ENCODE measurements around the gene ZNF454. TPM values are rescaled to one million over a fixed set of nuclear protein-coding genes. Genes with fewer than 3 reads are reported as not detected.

Gene ZNF454
- total RNA-seq, 4 donors from 2014 or later, result 1.4 to 9.9 (median 2.1) TPM; not detected in 1

DNA sequence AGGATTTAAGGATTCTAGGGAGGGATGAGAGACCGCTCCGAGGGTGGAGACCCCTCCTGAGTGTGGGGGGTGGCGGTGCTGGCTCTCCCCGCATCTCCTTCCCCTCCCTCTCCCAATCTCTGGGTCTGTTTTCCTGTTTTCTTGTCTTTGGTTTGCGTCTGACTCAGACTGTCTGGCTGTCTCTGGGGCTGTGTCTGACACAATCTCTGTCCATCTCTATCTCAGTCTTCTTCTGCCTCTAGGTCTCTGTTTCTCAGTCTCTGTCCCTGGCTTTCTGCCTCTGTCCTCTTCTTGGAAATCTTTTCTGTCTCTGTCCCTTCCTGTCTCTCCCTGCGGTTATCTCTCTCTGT is 54.3 kb downstream of the ZNF454 start:
- Histone ChIP-seq H3K4me1 (no peaks in the 10 kb centered on the region), H3K4me3 (no peak overlapping the region), H3K27me3 (no peaks in the 10 kb centered on the region), H3K36me3 (no peaks in the 10 kb centered on the region), H3K9me3 (peaks cover 0 to 12% (median 1%) of the 10 kb centered on the region in 4 donors), H3K27ac (no peak overlapping the region)
- TF ChIP-seq, protein P1, sequence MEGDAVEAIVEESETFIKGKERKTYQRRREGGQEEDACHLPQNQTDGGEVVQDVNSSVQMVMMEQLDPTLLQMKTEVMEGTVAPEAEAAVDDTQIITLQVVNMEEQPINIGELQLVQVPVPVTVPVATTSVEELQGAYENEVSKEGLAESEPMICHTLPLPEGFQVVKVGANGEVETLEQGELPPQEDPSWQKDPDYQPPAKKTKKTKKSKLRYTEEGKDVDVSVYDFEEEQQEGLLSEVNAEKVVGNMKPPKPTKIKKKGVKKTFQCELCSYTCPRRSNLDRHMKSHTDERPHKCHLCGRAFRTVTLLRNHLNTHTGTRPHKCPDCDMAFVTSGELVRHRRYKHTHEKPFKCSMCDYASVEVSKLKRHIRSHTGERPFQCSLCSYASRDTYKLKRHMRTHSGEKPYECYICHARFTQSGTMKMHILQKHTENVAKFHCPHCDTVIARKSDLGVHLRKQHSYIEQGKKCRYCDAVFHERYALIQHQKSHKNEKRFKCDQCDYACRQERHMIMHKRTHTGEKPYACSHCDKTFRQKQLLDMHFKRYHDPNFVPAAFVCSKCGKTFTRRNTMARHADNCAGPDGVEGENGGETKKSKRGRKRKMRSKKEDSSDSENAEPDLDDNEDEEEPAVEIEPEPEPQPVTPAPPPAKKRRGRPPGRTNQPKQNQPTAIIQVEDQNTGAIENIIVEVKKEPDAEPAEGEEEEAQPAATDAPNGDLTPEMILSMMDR (IDR thresholded peaks at IDR 0.05), result no peak
- no peak for TF ChIP-seq POLR2A (IDR thresholded peaks at IDR 0.05)
- no peak for DNase-seq

DNA sequence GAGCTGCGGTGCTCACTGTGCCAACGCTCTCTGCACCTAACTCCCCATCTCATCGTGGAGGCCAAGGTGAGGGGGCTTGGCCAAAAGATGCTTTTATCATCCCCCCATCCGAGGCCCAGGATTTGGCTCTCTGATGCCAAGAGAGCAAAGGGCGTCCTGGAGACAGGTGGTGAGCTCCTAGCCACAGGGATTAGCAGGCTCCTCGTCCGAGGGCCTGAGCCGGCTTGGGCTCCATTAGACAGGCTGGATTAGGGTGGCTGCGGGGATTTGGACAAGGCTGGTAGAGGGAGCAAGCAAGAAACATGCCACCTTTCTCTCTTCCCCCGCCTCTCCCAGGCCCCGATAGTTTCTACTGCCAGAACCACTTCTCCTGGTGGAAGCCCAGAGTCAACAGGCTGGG is 55.2 kb downstream of the ZNF454 start:
- no peaks in the 10 kb centered on the region for H3K4me1 ChIP-seq
- no peak overlapping the region for H3K27ac ChIP-seq
- TF ChIP-seq POLR2A (IDR thresholded peaks at IDR 0.05), result no peak
- TF ChIP-seq, protein P1 (IDR thresholded peaks at IDR 0.05), result no peak
- H3K27me3 ChIP-seq, result no peaks in the 10 kb centered on the region
- peaks cover 0 to 12% (median 0%) of the 10 kb centered on the region in 4 donors for H3K9me3 ChIP-seq
- H3K4me3 ChIP-seq, result no peak overlapping the region
- DNase-seq, result no peak
- H3K36me3 ChIP-seq, result no peaks in the 10 kb centered on the region

DNA sequence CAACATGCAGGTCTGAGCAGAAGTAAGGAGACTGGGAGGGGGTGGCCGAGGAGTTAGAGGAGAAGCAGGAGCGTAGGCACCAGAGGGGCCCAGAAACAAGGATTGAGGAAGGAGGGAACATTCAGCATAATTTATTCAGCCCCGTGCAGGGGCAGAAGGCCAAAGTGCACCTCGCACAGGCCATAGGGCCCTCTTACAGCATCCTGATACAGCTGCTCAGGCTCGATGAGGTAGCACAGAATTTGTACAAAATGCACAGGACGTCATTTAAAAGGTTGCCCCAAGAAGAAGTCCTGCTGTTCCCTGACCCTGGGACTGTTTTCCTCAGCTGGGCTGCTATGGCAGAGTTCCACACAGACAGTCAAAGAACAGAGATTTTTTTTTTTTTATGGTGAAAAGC is 56.2 kb downstream of the ZNF454 start:
- Histone ChIP-seq H3K27me3 (no peaks in the 10 kb centered on the region), H3K4me1 (no peaks in the 10 kb centered on the region), H3K4me3 (no peak overlapping the region), H3K27ac (no peak overlapping the region), H3K9me3 (peaks cover 0 to 12% (median 0%) of the 10 kb centered on the region in 4 donors), H3K36me3 (no peaks in the 10 kb centered on the region)
- no peak for DNase-seq
- TF ChIP-seq, protein P1 (IDR thresholded peaks at IDR 0.05), result no peak
- TF ChIP-seq POLR2A (IDR thresholded peaks at IDR 0.05), result no peak

DNA sequence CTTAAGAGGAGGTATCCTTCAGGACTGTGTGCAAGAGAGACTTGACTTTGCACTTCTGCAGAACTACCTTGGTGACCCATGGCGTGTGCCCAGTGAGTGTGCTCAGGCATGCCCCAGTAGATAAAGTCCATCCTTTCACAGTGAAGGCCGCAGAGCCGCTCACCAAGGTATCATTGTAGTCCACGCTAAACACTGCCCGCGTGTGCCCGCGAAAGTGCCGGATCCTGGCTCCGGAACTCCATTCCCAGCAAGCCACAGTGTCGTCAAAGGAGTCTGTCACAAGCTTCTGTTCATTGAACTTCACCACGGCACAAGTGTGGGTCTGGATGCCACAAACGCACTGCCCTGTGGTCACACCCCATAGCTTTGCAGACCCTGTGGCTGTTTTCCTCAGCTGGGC is 57.4 kb downstream of the ZNF454 start:
- Histone ChIP-seq H3K27me3 (no peaks in the 10 kb centered on the region), H3K27ac (no peak overlapping the region), H3K4me3 (no peak overlapping the region), H3K9me3 (peaks cover 0 to 12% (median 0%) of the 10 kb centered on the region in 4 donors), H3K36me3 (no peaks in the 10 kb centered on the region), H3K4me1 (no peaks in the 10 kb centered on the region)
- no peak for DNase-seq
- TF ChIP-seq, protein P1 (IDR thresholded peaks at IDR 0.05), result no peak
- no peak for TF ChIP-seq POLR2A (IDR thresholded peaks at IDR 0.05)

DNA sequence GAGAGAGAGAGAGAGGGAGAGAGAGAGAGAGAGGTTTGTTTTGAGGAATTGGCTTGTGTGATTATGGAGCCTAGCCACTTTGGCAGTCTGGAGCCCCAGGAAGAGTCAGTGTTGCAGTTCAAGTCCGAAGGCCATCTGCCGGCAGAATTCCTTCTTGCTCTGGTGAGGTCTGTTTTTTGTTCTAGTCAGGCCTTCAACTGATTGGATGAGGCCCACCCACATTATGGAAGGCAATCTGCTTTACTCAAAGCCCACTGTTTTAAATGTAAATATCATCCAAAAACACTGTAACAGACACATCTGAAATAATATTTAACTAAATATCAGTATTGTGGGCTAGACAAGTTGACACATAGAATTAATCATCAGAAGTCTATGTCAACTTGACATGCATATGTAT is 65.6 kb downstream of the ZNF454 start:
- no peaks in the 10 kb centered on the region for H3K36me3 ChIP-seq
- no peak overlapping the region for H3K27ac ChIP-seq
- H3K9me3 ChIP-seq, result peaks cover 0 to 3% (median 0%) of the 10 kb centered on the region in 4 donors
- no peaks in the 10 kb centered on the region for H3K4me1 ChIP-seq
- H3K4me3 ChIP-seq, result no peak overlapping the region
- no peak for DNase-seq
- H3K27me3 ChIP-seq, result no peaks in the 10 kb centered on the region
- TF ChIP-seq, protein P1 (IDR thresholded peaks at IDR 0.05), result no peak
- TF ChIP-seq POLR2A (IDR thresholded peaks at IDR 0.05), result no peak

DNA sequence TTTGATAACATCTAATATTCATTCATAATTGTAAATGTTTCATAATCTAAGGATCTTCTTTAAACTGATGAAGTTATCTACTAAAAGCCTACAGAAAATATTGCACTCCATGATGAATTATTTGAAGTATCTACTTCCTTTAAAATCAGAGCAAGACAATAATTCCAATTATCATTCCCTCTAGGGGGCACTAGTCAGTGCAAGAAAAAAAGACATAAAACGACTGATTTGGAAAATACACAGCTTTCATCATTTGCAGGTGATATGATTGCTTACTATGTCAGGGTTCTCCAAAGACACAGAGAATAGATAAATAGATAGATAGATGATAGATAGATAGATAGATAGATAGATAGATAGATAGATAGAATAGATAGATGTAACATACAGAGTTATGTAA is 67.7 kb downstream of the ZNF454 start:
- TF ChIP-seq, protein P1 (IDR thresholded peaks at IDR 0.05), result no peak
- no peak for TF ChIP-seq POLR2A (IDR thresholded peaks at IDR 0.05)
- peaks cover 0 to 4% (median 2%) of the 10 kb centered on the region in 4 donors for H3K9me3 ChIP-seq
- H3K4me3 ChIP-seq, result no peak overlapping the region
- no peaks in the 10 kb centered on the region for H3K27me3 ChIP-seq
- no peak for DNase-seq
- H3K36me3 ChIP-seq, result no peaks in the 10 kb centered on the region
- H3K27ac ChIP-seq, result no peak overlapping the region
- H3K4me1 ChIP-seq, result no peaks in the 10 kb centered on the region

Measured in Peyer's patch (tissue), 4 donors.